Activated T-cell treated with anti-CD3 and anti-CD28 coated beads for 1 hour (primary cell): ENCODE measurements around the gene DUSP14.

ENCODE experiments used
- DNase-seq: peaks from one replicate; pipeline ENCODE4 v3.0.0-alpha.2; 2020; ENCODE audit warnings: low read depth

Gene DUSP14

DNA sequence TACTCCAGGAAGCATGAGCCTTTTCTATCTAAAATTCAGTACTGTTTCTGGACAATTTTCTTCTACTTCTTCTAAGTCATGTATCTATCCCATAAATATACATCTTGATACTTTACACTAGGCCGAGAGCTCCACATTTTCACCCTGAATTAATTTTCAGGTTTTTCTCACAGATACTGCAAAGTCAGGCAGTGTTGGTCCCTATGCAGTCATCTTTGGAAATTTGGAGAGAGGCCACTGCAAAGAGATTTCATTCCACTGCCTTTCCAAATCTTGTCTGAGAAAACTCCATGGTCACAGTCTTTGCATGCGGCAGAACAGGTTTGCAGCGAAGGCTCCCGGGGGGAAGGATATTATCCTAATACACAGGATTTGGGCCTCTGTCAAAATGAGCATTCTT, 28.2 kb downstream of the DUSP14 start:
- no peak for DNase-seq

DNA sequence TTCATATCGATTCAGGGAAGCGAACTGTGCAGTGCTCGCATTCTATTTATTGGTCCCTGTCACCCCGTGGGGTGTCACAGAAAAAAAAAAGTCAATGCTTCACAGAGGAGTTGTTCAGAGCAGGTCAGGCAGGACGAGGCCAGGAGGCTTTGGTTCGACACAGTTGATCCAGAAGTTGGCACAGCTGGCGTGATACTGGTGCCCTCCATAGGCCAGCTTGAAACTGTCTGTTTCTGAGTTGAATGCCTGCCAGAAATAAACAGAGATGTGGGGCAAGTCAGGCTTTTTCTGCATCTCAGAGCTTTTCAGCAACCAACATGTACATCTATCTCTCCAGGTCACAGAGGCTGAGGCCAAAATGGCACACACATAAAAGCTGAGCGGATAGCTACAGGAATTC, 29.1 kb downstream of the DUSP14 start:
- no peak for DNase-seq

DNA sequence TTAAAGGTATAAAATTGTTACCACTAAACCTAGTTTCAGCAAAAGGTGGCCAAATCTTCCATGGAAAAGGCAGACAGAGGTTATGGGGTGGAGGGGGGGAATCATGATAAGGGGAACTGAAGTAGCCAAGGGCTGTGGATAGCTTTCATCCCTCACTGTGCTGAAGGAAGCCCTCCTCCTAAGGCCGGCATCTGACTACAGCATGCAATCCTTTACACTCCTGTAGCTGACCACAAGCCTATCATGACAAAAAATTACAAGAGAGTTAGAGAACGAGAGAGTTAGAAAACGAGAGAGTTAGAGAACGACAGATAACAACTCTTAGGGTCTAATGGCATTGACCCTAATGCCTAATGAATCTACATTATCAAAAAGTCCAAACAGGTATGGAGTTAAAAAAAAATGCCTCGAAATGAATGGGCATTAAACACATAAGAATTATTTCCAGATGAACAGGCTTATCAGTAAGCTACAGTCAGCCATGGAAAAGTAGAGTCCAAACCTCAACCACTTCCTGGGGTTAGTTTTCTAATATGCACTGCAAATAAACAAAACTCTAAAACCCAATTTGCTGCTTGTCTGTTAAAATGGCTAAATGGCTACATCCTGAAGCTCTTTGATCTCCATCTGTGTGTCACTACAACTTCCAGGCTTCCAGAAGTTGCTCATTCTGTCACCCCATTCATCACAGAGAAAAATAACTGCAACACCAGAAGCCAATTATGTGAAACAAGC, 29.7 kb downstream of the DUSP14 start:
- no peak for DNase-seq

DNA sequence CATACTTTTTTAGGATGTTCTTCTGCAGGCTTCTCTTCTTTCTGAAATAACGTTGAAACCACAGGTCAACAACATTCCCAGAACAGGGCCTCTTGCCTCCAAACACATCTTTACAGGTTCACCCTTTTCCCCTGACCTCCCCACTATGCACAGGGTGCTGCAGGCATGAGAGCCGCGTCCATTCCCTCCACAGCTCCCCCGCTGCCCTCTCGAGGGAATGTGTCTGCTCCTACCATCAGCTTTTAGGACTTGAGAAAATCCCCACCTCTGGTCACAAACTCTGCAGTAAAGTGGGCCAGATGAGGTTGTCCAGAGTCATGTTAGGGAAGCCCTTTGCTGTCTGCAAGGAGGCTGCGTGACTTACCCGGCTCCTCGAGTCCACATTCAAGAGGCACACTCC, 30.5 kb downstream of the DUSP14 start:
- no peak for DNase-seq

DNA sequence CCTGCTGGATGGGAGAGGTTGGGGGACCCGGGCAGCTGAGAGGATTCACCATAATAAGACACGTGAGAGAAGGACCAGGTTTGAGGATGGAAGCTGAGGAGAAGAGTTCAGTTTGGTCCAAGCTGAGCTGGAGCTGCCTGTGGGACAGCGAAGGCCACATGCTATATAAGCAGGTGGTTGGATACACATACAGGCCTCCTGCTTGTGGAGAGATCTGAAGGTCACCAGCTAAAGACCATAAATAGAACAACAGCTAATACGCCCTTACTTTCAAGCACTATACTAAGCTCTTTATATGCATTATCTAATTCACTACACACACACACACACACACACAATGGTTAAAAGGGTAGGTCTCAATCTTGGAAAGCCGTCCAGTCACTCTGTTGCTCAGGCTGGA, 32.1 kb downstream of the DUSP14 start:
- DNase-seq = no peak

DNA sequence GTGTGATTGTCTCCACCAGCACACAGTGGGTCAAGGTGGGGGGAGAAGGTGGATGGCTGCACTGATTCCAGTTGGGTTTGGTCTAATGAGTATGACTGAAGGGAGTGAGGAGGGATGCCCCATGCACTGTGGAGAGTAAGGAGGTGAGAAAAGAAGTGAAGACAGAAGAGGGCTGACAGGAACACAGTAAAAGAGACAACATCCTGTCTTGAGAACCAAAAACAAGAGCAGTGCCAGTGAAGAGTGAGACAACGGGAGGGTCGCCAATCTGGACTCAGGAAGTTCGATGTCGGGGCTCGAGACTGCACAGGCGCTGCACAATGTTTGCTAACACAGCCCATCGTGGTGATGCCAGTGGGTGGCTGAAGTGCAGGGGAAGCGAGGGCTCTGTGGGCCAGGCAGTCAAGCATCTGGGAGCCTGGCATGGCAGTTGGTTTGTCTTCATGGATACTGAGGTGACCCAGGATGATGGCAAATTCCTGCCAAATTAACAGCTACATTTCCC, 34.1 kb downstream of the DUSP14 start:
- DNase-seq = no peak

DNA sequence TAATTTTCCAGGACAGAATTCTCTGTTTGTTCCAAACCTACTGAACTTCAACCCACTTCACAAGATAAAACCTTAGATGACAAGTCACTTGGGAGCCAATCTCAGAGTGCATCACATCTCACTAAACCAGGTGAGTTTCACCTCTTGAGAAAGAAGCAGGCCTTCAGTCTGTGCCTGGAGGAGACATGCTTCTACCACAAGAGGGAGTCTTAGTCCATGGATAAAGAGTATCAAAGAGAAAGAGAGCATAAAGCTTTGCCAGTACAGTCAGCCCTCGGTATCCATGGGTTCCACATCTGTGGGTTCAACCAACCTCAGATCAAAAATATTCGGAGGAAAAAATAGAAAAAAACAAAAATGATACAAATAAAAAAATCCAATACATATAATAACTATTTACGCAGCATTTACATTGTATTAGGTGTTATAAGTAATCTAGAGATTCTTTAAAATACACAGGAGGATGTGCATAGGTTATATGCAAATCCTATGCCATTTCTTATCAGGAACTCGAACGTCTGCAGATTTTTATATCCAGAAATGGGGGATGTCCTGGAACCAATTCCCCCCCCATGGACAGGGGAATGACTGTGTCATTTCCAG, 37.7 kb downstream of the DUSP14 start:
- no peak for DNase-seq

DNA sequence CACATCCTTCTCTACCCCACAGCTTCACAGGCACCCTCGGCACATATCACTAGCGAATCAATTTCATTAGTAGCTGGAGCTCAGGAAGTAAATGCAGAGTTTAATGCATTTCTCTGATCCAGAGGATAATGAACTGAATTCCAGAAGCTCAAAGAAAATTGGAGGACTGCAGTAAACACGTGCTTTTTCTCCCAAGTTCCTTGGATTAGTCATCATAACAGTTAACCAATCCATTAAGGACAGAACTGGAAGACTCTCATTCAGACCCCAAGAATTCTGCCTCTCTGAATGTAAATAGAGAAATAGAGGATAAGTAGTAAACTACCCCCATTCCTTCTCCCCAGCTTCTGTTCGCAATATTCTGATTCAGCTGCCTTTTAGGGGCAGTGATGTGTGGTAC, 40.7 kb downstream of the DUSP14 start:
- DNase-seq = no peak

DNA sequence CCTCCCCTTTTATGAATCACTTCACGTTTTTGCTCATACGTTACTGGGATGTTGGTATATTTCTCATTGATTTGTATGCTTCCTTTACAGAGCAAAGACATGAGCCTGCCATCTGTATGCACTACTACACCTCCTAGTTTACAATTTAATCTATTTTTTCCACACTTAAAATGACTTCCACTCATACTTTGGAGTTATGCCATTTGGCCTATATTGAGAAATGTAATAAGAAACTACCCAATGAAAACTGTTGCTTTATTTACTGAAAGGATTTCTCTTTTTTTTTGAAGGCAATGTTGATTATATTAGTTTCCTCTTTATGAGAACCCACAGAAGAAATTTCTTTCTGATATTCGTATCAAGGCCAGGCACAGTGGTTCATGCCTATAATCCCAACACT, 43.1 kb downstream of the DUSP14 start:
- DNase-seq = no peak

DNA sequence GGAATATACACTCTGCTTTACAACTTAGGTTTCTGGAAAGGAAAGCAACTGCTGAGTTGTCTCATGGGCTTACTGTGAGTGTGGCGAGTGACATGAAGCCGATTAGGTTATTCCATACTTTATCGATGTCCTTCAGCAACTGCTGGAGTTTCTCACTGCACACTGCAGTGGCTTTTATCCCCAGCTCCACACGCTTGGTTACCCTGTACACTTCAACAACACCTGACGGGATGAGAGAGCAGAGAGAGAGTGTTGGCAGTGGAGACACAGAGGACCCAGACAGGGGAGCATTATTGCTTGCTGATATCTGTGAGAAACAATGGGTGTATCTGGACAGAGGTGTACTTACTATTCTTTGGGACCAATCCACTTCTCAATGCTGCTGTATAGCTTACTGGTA, 46.2 kb downstream of the DUSP14 start:
- no peak for DNase-seq

DNA sequence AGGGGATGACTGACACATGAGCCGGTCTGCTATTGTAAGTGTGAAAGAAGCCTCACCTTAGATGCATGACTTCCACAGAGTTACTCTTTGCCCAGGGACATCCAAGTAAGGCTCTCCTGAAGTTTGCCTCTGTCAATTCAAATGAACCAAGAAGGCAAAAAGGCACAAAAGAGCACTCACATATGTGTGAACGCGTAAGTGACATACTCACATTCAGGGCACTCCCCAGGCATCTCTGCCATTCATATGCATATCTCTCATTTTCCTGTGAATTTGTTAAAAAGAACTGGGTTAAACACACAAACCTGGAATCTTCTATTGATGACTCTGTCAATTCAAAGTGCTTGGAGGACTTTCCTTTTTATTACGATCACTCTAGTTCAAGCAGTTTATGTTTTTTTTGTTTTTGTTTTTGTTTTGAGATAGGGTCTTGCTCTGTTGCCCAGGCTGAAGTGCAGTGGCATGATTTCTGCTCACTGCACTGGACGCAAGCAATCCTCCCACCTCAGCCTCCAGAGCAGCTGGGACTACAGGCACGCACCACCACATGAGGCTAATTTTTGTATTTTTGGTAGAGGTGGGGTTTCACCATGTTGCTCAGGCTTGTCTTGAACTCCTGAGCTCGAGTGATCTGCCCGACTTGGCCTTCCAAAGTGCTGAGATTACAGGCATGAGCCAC, 49.4 kb downstream of the DUSP14 start:
- no peak for DNase-seq

DNA sequence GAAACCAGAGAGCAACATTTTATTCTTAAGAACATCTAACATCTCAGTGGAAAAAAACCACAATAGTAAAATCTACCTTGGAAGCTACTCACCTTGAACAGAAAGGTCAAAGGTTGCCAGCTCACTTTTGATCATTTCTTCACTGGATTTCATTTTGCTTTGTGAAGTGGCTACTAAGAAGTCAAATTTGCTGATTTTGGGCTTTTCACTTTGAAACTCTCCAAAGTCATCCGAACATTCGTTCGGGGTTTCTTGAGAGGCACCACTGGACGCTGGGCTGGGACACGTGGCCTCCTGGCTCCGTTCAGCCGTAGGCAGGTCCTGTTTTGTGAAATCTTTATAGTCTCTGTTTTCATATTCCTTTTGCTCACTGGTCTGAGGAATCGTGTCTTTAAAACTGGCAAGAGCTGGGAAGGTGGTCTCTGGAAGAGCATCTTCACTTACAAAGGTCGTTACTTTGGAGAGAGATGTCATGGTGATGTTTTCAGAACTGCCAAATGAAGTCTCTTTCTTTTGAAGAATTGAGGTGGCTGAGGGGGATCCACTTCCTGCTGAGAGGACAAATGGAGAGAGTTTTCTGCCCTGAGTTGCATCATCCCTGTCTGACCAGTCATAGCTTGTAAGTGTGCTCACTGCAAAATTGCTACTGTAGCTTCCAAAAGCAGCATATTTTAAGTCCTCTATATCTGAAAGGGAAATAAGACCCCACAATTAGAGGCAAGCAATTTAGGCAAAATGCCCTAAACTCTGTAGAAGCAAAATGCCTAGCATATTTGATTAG, 52.4 kb downstream of the DUSP14 start:
- DNase-seq = no peak

DNA sequence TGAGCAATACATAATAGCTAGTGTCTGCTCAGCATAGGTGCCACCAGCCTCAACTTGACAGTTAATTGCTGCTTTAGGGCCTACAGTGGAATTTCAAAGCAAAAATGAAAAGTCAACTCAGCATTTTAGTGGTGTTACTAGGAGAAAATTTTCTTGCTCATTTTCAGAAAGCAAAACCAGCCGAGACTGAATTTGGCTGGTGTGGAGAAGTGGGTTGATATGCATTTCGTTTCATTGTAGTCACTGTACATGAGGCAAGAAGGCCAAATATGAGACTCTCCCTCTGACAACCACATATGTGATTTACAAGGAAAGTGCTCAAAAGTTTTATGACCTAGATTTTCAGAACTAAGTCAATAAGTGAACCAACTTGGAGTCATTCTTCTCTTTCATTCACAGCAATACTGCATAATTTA, 54.0 kb downstream of the DUSP14 start:
- DNase-seq = no peak

DNA sequence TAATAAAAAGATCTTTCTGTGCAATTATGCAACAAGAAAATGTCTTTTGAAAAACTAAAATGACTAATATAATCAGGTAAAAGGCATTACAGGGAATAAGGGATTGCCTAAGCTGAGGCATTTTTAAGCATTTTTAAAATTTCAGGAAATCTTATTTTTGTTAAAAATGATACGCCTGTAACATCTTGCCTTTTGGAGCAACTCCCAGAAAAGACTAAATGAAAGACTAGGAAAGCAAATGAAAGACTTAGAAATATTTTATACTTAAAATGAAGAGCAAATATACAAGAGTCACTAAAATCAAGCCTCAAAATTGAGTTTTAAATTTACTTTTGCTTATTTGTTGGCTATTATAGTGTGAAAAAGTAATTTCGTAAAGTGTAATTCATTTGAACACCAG, 55.8 kb downstream of the DUSP14 start:
- DNase-seq = no peak

DNA sequence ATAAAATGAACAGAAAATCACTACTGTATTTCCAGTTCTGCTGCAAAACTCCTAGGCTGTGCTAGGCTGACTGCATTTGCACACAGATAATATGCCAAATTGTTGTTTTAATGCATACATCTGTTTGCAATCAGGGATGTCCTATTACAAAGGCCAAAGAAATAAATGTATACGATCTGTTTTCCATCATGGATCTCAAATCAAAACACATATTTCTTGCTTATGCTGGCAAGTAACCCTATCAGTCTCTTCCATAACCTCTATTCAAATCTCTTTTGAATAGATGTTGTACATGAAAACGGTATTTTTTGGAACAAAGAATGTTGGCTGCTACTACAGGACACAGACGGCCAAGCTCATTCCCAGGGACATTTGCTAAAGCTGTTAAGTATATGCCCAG, 56.6 kb downstream of the DUSP14 start:
- DNase-seq = no peak

DNA sequence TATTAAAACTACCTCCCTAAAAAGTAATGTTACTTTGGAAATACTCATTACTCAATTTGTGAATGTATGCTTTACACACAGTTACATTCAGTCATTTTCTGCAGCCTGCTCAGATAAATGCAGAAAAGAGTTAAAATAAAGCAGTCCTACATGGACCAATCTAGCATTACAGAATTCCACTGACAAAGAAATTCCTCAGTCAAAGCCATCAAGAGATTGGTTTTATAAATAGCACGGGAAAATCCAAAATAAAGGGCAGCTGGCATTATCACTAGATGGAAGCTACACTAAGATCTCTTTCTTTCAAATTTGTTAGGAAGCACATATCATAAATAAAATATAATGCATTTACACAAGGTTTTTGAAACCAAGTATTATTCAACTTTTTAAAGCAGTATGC, 58.3 kb downstream of the DUSP14 start:
- DNase-seq = no peak

DNA sequence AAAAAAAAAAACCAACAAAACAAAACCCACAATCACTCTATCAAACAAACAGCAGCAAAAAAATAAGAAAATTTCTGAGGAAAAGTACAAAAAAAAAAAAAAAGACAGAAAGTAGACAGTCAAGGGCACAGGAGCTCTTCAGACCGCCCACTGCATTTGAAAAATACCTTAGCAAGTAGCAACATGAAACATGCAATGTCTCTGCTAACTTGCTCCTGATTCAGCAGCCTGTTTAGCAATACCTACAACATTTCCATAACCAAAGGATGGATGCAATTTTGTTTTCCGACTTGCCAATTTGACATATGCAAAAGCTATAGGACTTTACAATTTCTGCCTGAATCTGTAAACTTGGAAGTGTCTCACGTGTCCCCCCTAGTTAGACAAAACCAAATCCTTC, 62.1 kb downstream of the DUSP14 start:
- no peak for DNase-seq

DNA sequence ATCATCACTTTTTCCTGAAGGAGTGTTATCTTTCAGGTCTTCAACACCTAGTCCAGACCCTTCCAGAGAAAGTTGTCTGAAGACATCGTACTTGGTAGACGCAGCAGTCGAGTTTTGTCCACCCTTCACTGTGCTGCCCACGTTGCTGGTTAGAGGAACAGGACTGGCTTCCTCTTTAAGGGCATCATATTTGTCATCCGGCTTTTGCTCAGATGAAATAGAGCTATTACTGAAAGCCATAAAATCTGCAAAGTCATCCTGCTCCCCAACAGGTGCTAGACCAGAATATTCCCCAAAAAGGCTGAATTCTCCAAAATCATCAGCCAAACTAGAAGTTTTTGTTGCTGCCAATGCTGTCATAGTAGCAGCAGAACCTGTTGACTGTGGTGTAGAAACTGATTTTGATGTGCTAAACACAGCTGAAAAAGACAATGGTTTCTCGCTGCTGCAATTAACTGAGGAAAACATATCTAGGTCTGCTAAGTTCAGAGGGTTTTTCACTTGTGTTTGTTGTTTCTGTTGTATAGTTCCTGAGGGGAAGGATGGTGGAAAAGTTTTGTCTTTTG, 63.8 kb downstream of the DUSP14 start:
- DNase-seq = no peak

DNA sequence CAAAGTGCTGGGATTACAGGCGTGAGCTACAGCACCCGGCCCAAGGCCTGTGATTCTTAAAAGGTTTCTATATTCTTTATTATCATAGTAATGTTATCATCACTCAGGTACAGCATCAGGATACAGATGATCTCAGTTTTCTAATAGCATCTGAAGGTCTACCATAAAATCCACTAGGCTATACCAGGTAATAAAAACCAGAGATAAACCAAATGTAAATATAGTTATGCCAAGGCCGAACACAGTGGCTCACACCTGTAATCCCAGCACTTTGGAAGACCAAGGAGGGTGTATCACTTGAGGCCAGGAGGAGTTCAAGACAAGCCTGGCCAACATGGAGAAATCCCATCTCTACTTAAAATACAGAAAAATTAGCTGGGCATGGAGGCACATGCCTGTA, 65.7 kb downstream of the DUSP14 start:
- DNase-seq = no peak

DNA sequence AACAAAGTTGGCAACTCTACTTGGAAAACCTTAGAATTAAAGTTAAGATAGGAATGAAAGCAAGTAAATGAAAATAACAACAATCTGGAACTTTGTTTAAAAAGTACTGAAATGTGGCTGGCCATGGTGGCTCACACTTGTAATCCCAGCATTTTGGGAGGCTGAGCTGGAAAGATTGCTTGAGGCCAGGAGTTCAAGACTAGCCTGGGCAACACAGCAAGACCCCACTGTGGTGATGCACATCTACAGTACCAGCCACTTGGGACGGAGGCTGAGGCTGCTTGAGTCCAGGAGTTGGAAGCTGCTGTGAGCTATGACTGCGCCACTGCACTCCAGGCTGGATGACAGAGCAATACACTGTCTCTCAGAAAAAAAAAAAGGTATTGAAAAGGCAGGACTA, 67.8 kb downstream of the DUSP14 start:
- no peak for DNase-seq

DNA sequence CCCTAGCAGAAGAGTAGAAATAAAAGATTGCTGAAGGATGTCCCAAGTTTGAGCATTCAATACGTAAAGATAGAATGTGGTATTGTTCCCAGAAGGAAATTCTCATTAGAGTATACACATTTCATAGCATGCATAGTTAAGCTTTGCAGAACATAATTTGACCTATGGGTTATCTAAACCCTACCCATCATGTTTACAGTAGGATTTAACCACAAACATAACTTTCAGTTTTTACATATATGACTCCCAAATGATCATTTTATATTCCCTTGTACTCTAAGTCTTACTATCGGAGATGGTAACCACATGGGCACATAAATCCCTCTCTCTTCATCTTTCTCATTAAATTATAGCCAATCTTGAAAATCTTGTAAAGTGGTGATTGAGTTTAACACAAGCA, 68.6 kb downstream of the DUSP14 start:
- no peak for DNase-seq

DNA sequence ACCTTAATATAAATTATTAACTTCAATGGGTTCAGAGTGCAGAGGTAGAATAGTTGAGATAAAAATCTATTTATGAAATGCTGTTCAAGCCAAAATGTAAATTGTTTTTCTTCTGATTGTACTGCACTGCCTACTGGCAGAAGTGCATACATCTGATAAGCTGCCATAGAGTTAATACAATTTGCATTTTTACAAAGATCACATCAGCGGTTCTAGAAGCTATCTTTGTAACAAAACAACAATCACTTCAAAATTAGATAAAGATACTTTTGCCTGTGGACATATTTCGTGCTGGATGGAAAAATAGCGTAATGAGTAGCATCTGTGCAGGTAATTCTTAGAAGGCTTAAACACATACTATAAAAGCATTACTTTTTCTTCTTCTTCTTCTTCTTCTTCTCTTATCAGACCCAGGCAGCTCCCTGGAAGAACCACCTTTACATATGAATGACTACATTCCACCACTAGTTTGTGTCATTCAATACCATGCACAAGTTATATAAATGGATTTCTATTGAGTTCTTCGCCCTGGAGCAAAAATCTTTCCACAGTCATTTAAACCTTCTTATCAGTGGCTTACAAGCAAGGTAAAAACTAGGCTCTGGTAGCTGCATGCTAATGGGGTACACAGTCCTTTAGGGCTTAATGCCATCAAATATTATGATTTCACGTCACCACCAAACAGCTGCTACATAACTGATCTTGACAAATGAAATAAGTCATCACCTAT, 72.5 kb downstream of the DUSP14 start:
- DNase-seq = no peak
